ENCODE measurements around the gene CHRM1.

Gene CHRM1

DNA sequence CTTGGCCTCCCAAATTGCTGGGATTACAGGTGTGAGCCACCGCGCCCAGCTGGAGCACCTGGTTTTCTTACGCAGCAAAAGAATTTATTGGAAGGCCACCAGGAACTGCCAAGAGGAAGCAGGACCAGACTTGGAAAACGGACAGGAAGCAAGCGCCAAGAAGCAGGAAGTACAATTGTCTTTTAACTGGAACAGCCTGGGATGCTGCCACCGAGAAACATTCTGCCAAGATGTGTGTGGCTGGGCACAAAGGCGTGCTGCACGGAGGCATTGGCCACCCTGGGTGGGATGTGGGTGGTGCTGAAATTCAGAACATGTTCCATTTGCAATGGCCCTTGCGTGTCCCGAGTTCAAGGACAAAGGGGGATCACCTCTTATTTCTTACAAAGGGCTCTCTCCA, 25.1 kb downstream of the CHRM1 start:
- H3K4me3 ChIP-seq (ENCODE audit: low read depth, low read length) = no peak overlapping the region
- DNase-seq (ENCODE audit: low read depth) = no peak
- TF ChIP-seq, protein P1, sequence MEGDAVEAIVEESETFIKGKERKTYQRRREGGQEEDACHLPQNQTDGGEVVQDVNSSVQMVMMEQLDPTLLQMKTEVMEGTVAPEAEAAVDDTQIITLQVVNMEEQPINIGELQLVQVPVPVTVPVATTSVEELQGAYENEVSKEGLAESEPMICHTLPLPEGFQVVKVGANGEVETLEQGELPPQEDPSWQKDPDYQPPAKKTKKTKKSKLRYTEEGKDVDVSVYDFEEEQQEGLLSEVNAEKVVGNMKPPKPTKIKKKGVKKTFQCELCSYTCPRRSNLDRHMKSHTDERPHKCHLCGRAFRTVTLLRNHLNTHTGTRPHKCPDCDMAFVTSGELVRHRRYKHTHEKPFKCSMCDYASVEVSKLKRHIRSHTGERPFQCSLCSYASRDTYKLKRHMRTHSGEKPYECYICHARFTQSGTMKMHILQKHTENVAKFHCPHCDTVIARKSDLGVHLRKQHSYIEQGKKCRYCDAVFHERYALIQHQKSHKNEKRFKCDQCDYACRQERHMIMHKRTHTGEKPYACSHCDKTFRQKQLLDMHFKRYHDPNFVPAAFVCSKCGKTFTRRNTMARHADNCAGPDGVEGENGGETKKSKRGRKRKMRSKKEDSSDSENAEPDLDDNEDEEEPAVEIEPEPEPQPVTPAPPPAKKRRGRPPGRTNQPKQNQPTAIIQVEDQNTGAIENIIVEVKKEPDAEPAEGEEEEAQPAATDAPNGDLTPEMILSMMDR (IDR thresholded peaks at IDR 0.05; ENCODE audit: low read depth, low read length, missing control alignments) = no peak
- in situ Hi-C loops (cut with HindIII; ENCODE audit: low sequenced_read_pairs) = no loop called here

DNA sequence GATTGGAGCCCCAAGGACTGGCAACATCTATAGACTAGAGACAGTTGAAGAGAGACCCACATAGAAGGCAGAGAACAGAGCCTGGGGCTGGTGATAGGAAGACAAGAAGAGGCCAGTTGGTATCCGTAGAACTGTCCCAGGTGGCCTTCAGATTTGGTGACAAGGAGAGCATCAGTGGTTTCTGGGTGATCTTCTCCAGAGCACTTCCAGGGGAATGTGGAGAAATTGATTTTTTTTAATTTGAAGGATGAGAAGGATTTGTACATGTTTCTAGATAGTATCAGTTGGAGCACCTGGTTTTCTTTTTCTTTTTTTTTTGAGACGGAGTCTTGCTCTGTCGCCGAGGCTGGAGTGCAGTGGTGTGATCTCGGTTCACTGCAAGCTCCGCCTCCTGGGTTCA, 25.7 kb downstream of the CHRM1 start:
- DNase-seq (ENCODE audit: low read depth) = no peak
- TF ChIP-seq, protein P1 (IDR thresholded peaks at IDR 0.05; ENCODE audit: low read depth, low read length, missing control alignments) = no peak
- in situ Hi-C loops (cut with HindIII; ENCODE audit: low sequenced_read_pairs) = no loop called here
- H3K4me3 ChIP-seq (ENCODE audit: low read depth, low read length) = no peak overlapping the region

DNA sequence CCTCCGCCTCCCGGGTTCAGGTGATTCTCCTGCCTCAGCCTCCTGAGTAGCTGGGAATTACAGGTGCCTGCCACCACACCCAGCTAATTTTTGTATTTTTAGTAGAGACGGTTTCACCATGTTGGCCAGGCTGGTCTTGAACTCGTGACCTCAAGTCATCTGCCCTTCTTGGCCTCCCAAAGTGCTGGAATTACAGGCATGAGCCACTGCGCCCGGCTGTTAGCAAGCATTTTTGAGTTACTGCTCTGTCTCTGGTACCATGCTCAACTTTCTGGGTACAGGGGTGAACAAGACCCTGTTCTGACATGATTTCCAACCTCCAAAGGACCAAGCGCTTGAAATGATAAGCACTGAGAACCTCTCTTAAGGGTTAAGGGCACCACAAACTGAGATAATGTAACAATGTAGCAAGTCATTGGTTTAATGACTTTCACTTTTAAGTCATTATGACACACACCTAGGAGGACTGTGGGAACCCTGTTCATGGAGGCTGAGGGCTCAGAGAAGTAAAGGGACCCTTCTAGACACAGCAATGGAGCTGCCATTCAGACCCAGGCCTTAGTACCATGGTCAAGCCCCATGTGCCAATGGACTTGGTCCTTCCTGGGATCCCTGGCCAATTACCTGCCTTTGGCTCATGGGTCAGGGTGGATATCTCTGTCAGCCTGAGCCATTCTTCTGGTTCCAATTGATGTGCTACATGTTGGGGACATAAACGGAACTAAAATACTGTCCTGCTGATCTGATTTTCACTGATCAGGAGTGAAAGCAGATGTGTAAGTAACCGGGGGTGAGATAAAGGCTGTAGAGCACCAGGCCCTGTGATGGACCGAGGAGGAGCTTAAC, 28.9 kb downstream of the CHRM1 start:
- in situ Hi-C loops (cut with HindIII; ENCODE audit: low sequenced_read_pairs) = no loop called here
- no peak for DNase-seq (ENCODE audit: low read depth)
- H3K4me3 ChIP-seq (ENCODE audit: low read depth, low read length) = no peak overlapping the region
- TF ChIP-seq, protein P1 (IDR thresholded peaks at IDR 0.05; ENCODE audit: low read depth, low read length, missing control alignments) = no peak

GRCh38 chr11:62889484-62890437, 31.4 kb downstream of the CHRM1 start:
- TF ChIP-seq, protein P1 (IDR thresholded peaks at IDR 0.05; ENCODE audit: low read depth, low read length, missing control alignments) = no peak
- in situ Hi-C loops (cut with HindIII; ENCODE audit: low sequenced_read_pairs) = no loop called here
- DNase-seq (ENCODE audit: low read depth) = no peak
- H3K4me3 ChIP-seq (ENCODE audit: low read depth, low read length) = no peak overlapping the region

DNA sequence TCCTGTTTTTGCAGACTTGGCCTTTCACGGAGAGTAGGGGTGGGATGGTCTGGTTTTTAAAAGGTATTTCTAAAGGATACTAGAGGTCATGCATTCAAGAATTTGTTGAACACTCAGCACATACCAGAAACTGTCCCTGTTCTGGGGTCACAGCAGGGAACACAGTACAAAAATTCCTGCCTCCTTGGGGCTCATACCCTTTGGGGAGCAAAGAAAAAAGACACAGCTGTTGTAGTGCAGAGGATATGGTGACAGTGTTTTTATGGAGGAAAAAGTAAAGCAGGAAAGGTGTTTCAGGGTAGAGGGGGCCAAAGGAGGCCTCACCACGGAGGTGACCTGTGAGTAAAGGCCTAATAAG, 32.1 kb downstream of the CHRM1 start:
- TF ChIP-seq, protein P1 (IDR thresholded peaks at IDR 0.05; ENCODE audit: low read depth, low read length, missing control alignments) = no peak
- DNase-seq (ENCODE audit: low read depth) = no peak
- in situ Hi-C loops (cut with HindIII; ENCODE audit: low sequenced_read_pairs) = no loop called here

DNA sequence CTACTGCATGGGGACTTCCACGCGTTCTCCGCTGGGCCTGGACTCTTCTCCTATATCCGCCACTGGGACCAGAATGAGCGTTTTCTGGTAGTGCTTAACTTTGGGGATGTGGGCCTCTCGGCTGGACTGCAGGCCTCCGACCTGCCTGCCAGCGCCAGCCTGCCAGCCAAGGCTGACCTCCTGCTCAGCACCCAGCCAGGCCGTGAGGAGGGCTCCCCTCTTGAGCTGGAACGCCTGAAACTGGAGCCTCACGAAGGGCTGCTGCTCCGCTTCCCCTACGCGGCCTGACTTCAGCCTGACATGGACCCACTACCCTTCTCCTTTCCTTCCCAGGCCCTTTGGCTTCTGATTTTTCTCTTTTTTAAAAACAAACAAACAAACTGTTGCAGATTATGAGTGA, 32.8 kb downstream of the CHRM1 start:
- TF ChIP-seq, protein P1 (IDR thresholded peaks at IDR 0.05; ENCODE audit: low read depth, low read length, missing control alignments) = no peak
- DNase-seq (ENCODE audit: low read depth) = no peak
- H3K4me3 ChIP-seq (ENCODE audit: low read depth, low read length) = no peak overlapping the region
- in situ Hi-C loops (cut with HindIII; ENCODE audit: low sequenced_read_pairs) = no loop called here

More for the DNA sequence above, 32.1 kb downstream of the CHRM1 start:
- H3K4me3 ChIP-seq (ENCODE audit: low read depth, low read length) = no peak overlapping the region

Data from astrocyte of the cerebellum (primary cell).